ENCODE results near the gene PTPN3. TPM values are rescaled to one million over a fixed set of nuclear protein-coding genes. Genes with fewer than 3 reads are reported as not detected.
A peak's percentile ranks its signal among the peaks of the same experiment; 100 is the strongest.

PTPN3 gene
- total RNA-seq, 4 donors from 2014 or later, result 31.6 to 64.0 (median 38.7) TPM

DNA sequence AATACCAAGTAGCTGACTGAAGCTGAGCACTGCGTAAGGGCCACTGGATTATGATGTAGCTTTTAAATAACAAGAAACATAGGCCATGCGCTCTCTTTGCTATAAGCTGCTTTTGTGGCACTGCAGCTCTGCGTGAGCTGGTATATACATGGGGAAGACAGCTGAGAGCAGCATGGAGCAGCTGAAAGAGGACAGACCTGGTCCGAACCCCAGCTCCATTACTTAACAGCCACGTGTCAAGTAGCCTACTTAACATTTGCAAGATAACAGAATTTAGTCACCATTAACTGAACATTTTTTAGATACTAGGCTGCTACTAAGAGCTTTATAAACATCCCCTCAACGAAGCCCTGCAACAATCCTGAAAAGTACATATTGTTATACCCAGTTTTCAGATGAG is 69.3 kb downstream of the PTPN3 start:
- no peak for DNase-seq (ENCODE audit: low spot score in 2 of 2)
- H3K27me3 ChIP-seq, result no peaks in the 10 kb centered on the region
- H3K4me3 ChIP-seq, result no peak overlapping the region
- H3K4me1 ChIP-seq, result no peaks in the 10 kb centered on the region
- H3K9me3 ChIP-seq, result no peaks in the 10 kb centered on the region
- 90% methylated on average over 6 of the region's 6 CpGs for WGBS
- H3K36me3 ChIP-seq, result peaks cover 42% of the 10 kb centered on the region
- H3K27ac ChIP-seq, result no peak overlapping the region
- TF ChIP-seq POLR2AphosphoS5 (IDR thresholded peaks at IDR 0.05) (no peak), POLR2A (IDR thresholded peaks at IDR 0.05) (no peak), EP300 (IDR thresholded peaks at IDR 0.05) (no peak), CTCF (IDR thresholded peaks at IDR 0.05) (no peak)

DNA sequence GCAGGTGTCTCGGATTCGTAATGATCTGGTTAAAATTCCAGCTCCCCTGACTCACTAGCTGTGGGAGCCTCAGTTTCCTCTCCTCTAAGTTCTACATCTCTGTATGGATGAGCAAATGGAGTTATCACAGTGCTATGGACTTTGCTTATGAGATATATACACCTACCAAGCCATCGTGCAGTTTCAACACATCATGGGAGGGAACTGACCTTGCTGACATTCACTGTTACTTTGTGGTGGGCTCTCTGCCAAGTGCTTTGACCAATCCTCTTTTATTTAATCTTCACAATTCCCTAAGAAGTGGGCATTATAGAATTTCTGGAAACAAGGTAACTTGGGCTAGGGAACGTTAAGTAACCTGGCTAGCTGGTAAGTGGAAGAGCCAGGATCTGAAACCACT is 70.2 kb downstream of the PTPN3 start:
- TF ChIP-seq POLR2A (IDR thresholded peaks at IDR 0.05) (no peak), EP300 (IDR thresholded peaks at IDR 0.05) (no peak), CTCF (IDR thresholded peaks at IDR 0.05) (no peak), POLR2AphosphoS5 (IDR thresholded peaks at IDR 0.05) (no peak)
- Histone ChIP-seq H3K9me3 (no peaks in the 10 kb centered on the region), H3K4me1 (no peaks in the 10 kb centered on the region), H3K4me3 (no peak overlapping the region), H3K36me3 (peaks cover 38% of the 10 kb centered on the region), H3K27ac (no peak overlapping the region), H3K27me3 (no peaks in the 10 kb centered on the region)
- WGBS, result 78% methylated on average over 4 of the region's 4 CpGs
- DNase-seq (ENCODE audit: low spot score in 2 of 2), result no peak

DNA sequence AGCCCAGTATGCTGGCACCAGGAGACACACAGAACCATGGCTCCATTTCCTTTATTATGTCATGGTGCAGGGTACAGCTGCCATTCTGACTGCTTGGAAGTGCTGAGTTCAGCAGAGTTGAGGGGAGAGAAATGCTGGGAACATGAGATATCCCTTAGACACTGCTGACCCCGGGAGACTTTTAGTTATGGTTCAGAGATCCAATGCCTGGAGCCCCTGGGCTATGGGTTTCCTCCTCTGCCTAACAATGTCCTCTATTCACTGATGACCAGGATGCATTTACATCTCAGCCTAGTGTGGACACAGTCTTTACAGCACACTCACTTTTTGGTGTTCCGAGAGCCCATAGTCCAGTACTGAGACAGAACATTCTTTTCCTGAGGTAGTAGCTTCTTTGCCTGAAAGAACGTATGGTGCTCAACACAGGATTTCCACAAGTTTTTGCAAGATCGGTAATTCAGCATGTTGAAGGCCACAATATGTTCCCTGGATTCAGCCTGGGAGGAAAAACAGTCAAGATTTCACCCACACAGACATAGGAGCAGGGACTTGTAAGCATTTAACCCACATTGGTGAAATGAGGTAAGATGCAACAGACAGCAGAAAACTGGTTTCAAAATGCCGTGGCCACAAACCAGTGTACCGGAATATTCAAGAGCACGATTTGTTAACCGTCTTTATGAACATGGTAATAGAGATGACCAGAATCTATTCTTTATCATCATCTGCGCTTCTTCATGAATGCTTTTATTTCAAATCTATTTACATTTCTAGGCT is 71.3 kb downstream of the PTPN3 start:
- Histone ChIP-seq H3K27me3 (no peaks in the 10 kb centered on the region), H3K27ac (no peak overlapping the region), H3K4me3 (no peak overlapping the region), H3K9me3 (no peaks in the 10 kb centered on the region), H3K4me1 (peaks cover 8% of the 10 kb centered on the region), H3K36me3 (peaks cover 33% of the 10 kb centered on the region)
- 83% methylated on average over 9 of the region's 9 CpGs for WGBS
- TF ChIP-seq POLR2A (IDR thresholded peaks at IDR 0.05), result no peak
- TF ChIP-seq CTCF (IDR thresholded peaks at IDR 0.05), result no peak
- DNase-seq (ENCODE audit: low spot score in 2 of 2), result no peak

DNA sequence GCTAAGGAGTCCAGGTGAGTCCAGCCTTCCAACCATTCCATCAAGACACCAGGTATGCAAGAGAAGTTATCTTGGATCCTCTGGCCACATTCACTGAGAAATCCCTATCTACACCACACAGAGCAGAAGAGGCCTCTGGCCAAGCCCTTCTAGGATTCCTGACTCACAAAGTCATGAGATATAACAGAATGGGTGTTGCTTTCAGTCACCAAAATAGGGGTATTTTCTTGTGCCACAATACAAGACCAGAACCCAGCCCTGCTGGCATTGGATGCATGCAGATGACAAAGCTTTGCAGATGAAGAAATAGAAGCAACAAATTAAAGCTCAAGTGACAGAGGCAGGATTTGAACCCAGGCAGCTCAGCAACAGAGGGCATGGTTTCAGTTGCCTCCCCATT is 73.5 kb downstream of the PTPN3 start:
- Histone ChIP-seq H3K4me1 (peaks cover 11% of the 10 kb centered on the region), H3K27ac (peak overlapping the region; percentile 1), H3K27me3 (no peaks in the 10 kb centered on the region), H3K4me3 (no peak overlapping the region), H3K36me3 (peaks cover 25% of the 10 kb centered on the region), H3K9me3 (no peaks in the 10 kb centered on the region)
- TF ChIP-seq POLR2A (IDR thresholded peaks at IDR 0.05) (no peak), EP300 (IDR thresholded peaks at IDR 0.05) (no peak), CTCF (IDR thresholded peaks at IDR 0.05) (no peak), POLR2AphosphoS5 (IDR thresholded peaks at IDR 0.05) (no peak)
- no peak for DNase-seq (ENCODE audit: low spot score in 2 of 2)

- Histone ChIP-seq H3K4me1 (peaks cover 11% of the 10 kb centered on the region), H3K27ac (peak overlapping the region; percentile 67), H3K27me3 (no peaks in the 10 kb centered on the region), H3K4me3 (no peak overlapping the region), H3K36me3 (peaks cover 27% of the 10 kb centered on the region), H3K9me3 (no peaks in the 10 kb centered on the region)
- WGBS, result 76% methylated on average over 1 of the region's 1 CpG
- no peak for DNase-seq (ENCODE audit: low spot score in 2 of 2)
- TF ChIP-seq EP300 (IDR thresholded peaks at IDR 0.05) (no peak), POLR2AphosphoS5 (IDR thresholded peaks at IDR 0.05) (no peak), CTCF (IDR thresholded peaks at IDR 0.05) (no peak), POLR2A (IDR thresholded peaks at IDR 0.05) (no peak)
Observed at GRCh38 chr9:109423877-109424276, 74.2 kb downstream of the PTPN3 start.
